ENCODE measurements around the gene TMEM154.

Gene TMEM154

GRCh38 chr4:152693871-152694270, 14.1 kb upstream of the TMEM154 start:
- DNase-seq: no peak

DNA sequence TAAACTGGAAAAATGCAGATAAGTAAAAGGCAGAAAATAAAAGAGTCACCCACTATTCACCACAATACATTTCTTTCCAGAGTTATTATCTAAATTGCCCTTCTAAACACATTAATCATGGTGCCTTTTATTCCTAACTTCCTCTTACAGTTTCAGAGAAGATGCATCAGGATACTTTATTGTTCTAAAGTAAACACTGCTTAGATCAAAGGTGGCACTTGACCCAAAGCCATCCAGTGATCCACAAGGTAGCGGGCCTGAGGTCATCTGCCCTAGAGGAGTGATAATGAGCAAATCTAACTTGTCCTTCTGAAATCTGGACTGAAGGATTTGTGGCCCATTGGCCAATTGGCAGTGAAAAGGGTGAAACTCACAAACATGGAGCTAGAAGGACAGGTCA, 12.0 kb upstream of the TMEM154 start:
- DNase-seq: no peak

GRCh38 chr4:152690706-152691651, 11.2 kb upstream of the TMEM154 start:
- no peak for DNase-seq

GRCh38 chr4:152689615-152690501, 10.1 kb upstream of the TMEM154 start:
- no peak for DNase-seq

GRCh38 chr4:152687974-152688599, 8.3 kb upstream of the TMEM154 start:
- DNase-seq: no peak

- peak; percentile 30 for DNase-seq
Measured at GRCh38 chr4:152686452-152687013, 6.7 kb upstream of the TMEM154 start.

DNA sequence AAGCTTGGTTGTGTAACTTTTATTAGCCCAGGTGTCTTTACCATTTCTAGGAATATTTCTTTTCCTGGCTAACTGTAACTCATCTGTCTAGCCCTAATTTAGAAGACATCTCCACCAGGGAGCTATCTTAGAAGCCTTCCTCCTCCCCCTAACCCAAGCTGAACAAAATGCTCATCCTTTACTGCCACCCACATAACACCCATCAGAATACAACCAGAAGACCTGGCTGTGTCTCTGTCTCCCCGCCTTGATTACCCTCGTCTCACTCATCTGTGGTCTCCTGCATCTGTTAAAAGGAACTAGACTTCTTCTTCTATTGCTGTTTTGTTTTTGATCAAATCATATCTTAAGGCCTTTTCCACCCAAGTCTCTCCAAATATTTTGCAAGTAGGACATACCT, 4.8 kb upstream of the TMEM154 start:
- no peak for DNase-seq

- no peak for DNase-seq
Measured at GRCh38 chr4:152684007-152684406, 4.2 kb upstream of the TMEM154 start.

GRCh38 chr4:152682143-152682941, 2.5 kb upstream of the TMEM154 start:
- no peak for DNase-seq

DNA sequence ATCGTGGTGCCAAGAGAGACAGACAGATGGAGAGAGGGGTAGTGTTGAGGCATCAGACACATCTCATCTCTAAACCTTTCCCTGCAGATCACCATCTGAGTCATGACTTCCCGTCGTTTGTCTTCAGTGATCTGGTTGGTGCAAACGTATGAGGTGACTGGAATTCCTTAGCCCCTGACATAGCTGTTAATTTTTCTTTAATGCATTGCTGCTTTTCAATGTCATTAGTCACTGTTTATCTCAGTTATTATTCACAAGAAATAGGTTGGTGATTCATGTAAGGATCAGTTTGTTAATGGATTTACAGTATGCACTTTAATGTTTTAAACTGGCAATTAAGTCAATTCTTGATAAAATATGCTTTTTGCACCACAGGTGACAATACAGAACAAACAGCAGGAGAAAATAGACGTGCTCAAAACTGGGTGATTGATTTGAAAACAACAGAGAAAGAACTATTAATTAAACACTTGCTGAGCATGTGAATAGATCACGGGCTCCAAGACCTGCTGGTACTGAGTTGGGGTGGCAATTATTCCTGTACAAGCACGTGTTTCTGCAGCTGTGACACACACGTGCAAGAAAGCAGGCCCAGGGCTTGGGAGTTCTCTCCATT, 1.3 kb upstream of the TMEM154 start:
- no peak for DNase-seq

DNA sequence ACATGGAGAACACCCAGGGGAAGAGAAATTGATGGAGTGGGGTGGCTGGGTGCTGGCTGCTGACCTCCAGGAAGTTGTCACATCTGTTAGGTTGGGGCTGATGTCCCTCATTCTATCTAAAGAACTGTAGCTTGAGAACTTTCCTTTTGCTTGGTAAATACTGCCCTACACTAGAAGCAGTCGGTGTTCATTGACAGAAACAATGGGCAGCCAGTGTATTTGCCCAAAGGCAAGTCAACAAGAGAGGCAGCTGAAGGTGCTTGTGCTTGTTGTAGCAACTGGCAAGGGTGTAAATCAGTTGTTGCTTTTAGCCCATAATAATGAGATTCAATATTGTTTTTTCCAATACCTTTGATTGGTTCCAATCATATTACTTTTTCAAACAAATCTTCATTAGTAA, 956 bp downstream of the TMEM154 start:
- DNase-seq: no peak

- peak; percentile 62 for DNase-seq
Measured at GRCh38 chr4:152677117-152677516, 2.7 kb downstream of the TMEM154 start.

GRCh38 chr4:152676052-152676854, 3.5 kb downstream of the TMEM154 start:
- DNase-seq: no peak

DNA sequence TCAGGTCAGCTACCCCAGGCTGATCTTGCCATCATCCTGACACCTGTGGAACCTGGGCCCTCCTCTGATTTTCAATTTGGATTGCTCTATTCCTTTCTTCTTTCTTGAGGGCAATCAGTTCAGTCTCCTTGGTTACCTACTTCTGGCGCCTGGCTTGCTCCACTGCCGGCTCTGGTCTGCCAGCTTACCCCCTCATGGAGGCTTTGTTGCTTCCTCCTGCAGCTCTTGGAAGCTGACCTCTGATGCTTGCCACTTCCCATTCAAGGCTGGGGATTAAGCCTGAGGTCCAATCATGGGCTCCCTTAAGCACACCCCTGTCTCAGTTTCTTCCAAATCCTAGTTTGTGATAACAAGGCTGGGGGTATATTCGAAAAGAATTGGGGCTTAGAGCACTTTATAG, 5.4 kb downstream of the TMEM154 start:
- no peak for DNase-seq

GRCh38 chr4:152673489-152673888, 6.3 kb downstream of the TMEM154 start:
- no peak for DNase-seq

- no peak for DNase-seq
Measured at GRCh38 chr4:152672206-152673092, 7.3 kb downstream of the TMEM154 start.

- no peak for DNase-seq
Measured at GRCh38 chr4:152668338-152668964, 11.3 kb downstream of the TMEM154 start.

GRCh38 chr4:152667781-152668180, 12.0 kb downstream of the TMEM154 start:
- no peak for DNase-seq

DNA sequence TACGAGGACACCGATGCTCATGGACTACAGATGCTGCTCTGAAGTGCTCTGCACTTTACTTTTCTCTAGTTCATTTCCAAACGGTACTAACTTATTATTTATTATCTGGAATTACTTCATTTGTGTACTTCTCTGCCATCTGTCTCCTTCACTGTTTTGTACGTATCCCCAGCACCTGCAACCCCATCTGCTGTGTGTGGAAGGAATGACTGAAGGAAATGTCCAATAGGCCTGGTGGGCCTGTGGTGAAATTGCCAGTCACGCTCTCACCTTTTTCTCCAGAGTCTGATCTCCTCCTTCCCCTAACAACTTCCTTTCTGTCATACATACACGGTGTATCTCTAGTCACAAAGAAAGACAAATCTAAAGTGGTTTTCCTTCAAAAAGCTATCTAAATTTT, 12.9 kb downstream of the TMEM154 start:
- DNase-seq: no peak
